OCI-LY7 (cell line): Measurements from ENCODE around the gene LRRC74B. TPM values are rescaled to one million over a fixed set of nuclear protein-coding genes. Genes with fewer than 3 reads are reported as not detected.
A peak's percentile ranks its signal among the peaks of the same experiment; 100 is the strongest.

Experiments used
- BruUV-seq: library from RNA; stranded (reverse); fragments of 400-500 nt; replicated peaks from 2 replicates; lab custom pipeline; 2021; lab: Mats Ljungman, UMichigan
- CTCF ChIA-PET: fragments of 300-600 bp; sonication (Branson Sonifier 250); formaldehyde crosslinking; loops from one replicate; lab custom pipeline; 2022; ENCODE audit warnings: antibody characterized with exemption; ENCODE audit not compliant: unreplicated experiment; lab: Charles Lee
- POLR2A ChIA-PET: fragments of 300-600 bp; sonication (Branson Sonifier 250); formaldehyde crosslinking; loops from one replicate; lab custom pipeline; 2022; ENCODE audit warnings: antibody characterized with exemption; lab: Charles Lee
- DNase-seq: peaks from one replicate; pipeline ENCODE4 v3.0.0-alpha.2; 2015; ENCODE audit warnings: low spot score
- H2AFZ ChIP-seq: fragments of 200-600 bp; sonication (generic), shearing (Covaris generic); 2 replicates; pipeline ENCODE4 v1.6.1; 2014; ENCODE audit warnings: mild to moderate bottlenecking, antibody characterized with exemption, low read length, moderate library complexity
- H3K27ac ChIP-seq: fragments of 200-600 bp; sonication (generic); 2 replicates; pipeline ENCODE4 v1.5.1; 2014; ENCODE audit warnings: mixed run types, low read depth, mild to moderate bottlenecking, moderate library complexity, low read length, inconsistent platforms; ENCODE audit not compliant: poor library complexity, severe bottlenecking
- H3K36me3 ChIP-seq: fragments of 200-600 bp; sonication (generic); 2 replicates; pipeline ENCODE4 v1.6.1; 2014; ENCODE audit warnings: mild to moderate bottlenecking, antibody characterized with exemption, low read length, moderate library complexity, mixed read lengths; ENCODE audit not compliant: insufficient read depth
- H3K4me1 ChIP-seq: fragments of 200-600 bp; sonication (generic); 2 replicates; pipeline ENCODE4 v1.5.1; 2014; ENCODE audit warnings: mild to moderate bottlenecking, low read length; ENCODE audit not compliant: insufficient read depth, poor library complexity, severe bottlenecking
- H3K4me2 ChIP-seq: fragments of 200-600 bp; sonication (generic); 2 replicates; pipeline ENCODE4 v1.6.1; 2014; ENCODE audit warnings: mild to moderate bottlenecking, low read length
- H3K4me3 ChIP-seq: fragments of 200-600 bp; sonication (generic); 2 replicates; pipeline ENCODE4 v1.5.1; 2014; ENCODE audit warnings: mild to moderate bottlenecking, low read depth, low read length; ENCODE audit not compliant: poor library complexity, severe bottlenecking
- H3K79me2 ChIP-seq: fragments of 200-600 bp; sonication (generic); 2 replicates; pipeline ENCODE4 v1.6.1; 2016; ENCODE audit warnings: low read depth, mild to moderate bottlenecking, low read length, moderate library complexity, mixed read lengths; ENCODE audit not compliant: insufficient read depth
- H3K9me2 ChIP-seq: fragments of 200-600 bp; sonication (generic); 2 replicates; pipeline ENCODE4 v1.6.1; 2016; ENCODE audit warnings: mild to moderate bottlenecking, low read length, mixed read lengths; ENCODE audit not compliant: insufficient read depth
- H3K9me3 ChIP-seq: fragments of 200-600 bp; sonication (generic); 2 replicates; pipeline ENCODE4 v1.6.1; 2014; ENCODE audit warnings: mild to moderate bottlenecking, mixed run types, low read length, mixed read lengths
- H4K20me1 ChIP-seq: fragments of 200-600 bp; sonication (generic); 2 replicates; pipeline ENCODE4 v1.6.1; 2014; ENCODE audit warnings: mild to moderate bottlenecking, antibody characterized with exemption, low read length, moderate library complexity, mixed read lengths; ENCODE audit not compliant: insufficient read depth
- EZH2phosphoT487 ChIP-seq: fragments of 200-600 bp; sonication (generic); IDR thresholded peaks from 2 replicates; pipeline ENCODE4 v1.6.1; 2018; ENCODE audit warnings: low read depth, borderline replicate concordance, mild to moderate bottlenecking, mixed run types, antibody characterized with exemption, low read length, moderate library complexity, mixed read lengths
- intact Hi-C: fragments of 100-400 bp; cut with micrococcal nuclease; formaldehyde crosslinking; loops from one replicate; pipeline ENCODE4 v1.10.0; 2022; ENCODE audit not compliant: unreplicated experiment
- total RNA-seq, 2 experiments: library from RNA; depleted of rRNA in 1 of 2; stranded (reverse); fragments of >200 nt in 1 of 2; shearing (Covaris generic) in 1 of 2; gene quantifications; 2 replicates each; pipeline ENCODE4 v1.2.3, GENCODE V29; 2014 to 2022
- TF ChIP-seq, protein P1 (sequence below): fragments of 200-600 bp; sonication (generic); conservative IDR thresholded peaks from 2 replicates; pipeline ENCODE4 v1.5.1; 2014; ENCODE audit warnings: mild to moderate bottlenecking, antibody characterized with exemption, low read length, moderate library complexity, mixed read lengths

Gene LRRC74B
- total RNA-seq, 2 experiments from 2014 or later: not detected

GRCh38 chr22:21104126-21104691 is 58.5 kb downstream of the LRRC74B start:
- Histone ChIP-seq H3K4me1 (peaks cover 3% of the 10 kb centered on the region), H3K9me2 (no peaks in the 10 kb centered on the region), H4K20me1 (no peaks in the 10 kb centered on the region), H3K4me2 (no peak overlapping the region), H3K79me2 (no peaks in the 10 kb centered on the region), H3K4me3 (no peak overlapping the region), H2AFZ (no peak overlapping the region), H3K9me3 (no peaks in the 10 kb centered on the region), H3K36me3 (no peaks in the 10 kb centered on the region), H3K27ac (no peak overlapping the region)
- POLR2A ChIA-PET: no interaction called here
- no TSS peak for BruUV-seq
- DNase-seq: no peak
- TF ChIP-seq EZH2phosphoT487: no peak
- TF ChIP-seq, protein P1, sequence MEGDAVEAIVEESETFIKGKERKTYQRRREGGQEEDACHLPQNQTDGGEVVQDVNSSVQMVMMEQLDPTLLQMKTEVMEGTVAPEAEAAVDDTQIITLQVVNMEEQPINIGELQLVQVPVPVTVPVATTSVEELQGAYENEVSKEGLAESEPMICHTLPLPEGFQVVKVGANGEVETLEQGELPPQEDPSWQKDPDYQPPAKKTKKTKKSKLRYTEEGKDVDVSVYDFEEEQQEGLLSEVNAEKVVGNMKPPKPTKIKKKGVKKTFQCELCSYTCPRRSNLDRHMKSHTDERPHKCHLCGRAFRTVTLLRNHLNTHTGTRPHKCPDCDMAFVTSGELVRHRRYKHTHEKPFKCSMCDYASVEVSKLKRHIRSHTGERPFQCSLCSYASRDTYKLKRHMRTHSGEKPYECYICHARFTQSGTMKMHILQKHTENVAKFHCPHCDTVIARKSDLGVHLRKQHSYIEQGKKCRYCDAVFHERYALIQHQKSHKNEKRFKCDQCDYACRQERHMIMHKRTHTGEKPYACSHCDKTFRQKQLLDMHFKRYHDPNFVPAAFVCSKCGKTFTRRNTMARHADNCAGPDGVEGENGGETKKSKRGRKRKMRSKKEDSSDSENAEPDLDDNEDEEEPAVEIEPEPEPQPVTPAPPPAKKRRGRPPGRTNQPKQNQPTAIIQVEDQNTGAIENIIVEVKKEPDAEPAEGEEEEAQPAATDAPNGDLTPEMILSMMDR: 0 out of 2 replicates have a peak, but pooled peaks have one; percentile 29
- CTCF ChIA-PET: no interaction called here
- intact Hi-C loops: no loop called here

GRCh38 chr22:21105294-21105693 is 59.5 kb downstream of the LRRC74B start:
- BruUV-seq: no TSS peak
- peaks cover 3% of the 10 kb centered on the region for H3K4me1 ChIP-seq
- POLR2A ChIA-PET: no interaction called here
- no peaks in the 10 kb centered on the region for H3K9me3 ChIP-seq
- TF ChIP-seq, protein P1: no peak
- TF ChIP-seq EZH2phosphoT487: no peak
- CTCF ChIA-PET: no interaction called here
- no peaks in the 10 kb centered on the region for H4K20me1 ChIP-seq
- H3K4me2 ChIP-seq: no peak overlapping the region
- H3K27ac ChIP-seq: no peak overlapping the region
- H3K4me3 ChIP-seq: no peak overlapping the region
- no peaks in the 10 kb centered on the region for H3K79me2 ChIP-seq
- H3K9me2 ChIP-seq: no peaks in the 10 kb centered on the region
- no peak for DNase-seq
- H3K36me3 ChIP-seq: no peaks in the 10 kb centered on the region
- no peak overlapping the region for H2AFZ ChIP-seq
- intact Hi-C loops: no loop called here

DNA sequence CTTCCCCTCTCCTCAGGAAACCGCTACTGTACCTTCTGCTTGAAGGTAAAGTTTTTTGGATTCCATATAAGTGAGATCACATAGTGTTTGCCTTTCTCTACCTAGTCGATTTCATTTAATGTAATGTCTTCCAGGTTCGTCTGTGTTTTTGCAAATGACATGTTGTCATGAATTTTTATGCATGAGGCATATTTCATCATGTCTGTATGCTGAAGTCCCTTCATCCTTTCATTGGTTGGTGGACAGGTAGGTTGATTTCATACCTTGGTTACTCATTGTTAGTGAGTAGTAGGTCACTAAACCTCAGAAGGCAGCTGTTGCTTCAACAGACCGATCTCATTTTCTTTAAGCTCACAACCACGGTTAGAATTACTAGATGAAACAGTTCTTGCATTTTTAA is 60.3 kb downstream of the LRRC74B start:
- intact Hi-C loops: no loop called here
- ChIA-PET CTCF (no interaction called here), POLR2A (no interaction called here)
- TF ChIP-seq, protein P1: no peak
- no peak for TF ChIP-seq EZH2phosphoT487
- Histone ChIP-seq H3K4me2 (no peak overlapping the region), H3K4me1 (peaks cover 3% of the 10 kb centered on the region), H3K9me3 (no peaks in the 10 kb centered on the region), H3K79me2 (no peaks in the 10 kb centered on the region), H3K4me3 (no peak overlapping the region), H3K9me2 (no peaks in the 10 kb centered on the region), H2AFZ (no peak overlapping the region), H3K27ac (no peak overlapping the region), H4K20me1 (no peaks in the 10 kb centered on the region), H3K36me3 (no peaks in the 10 kb centered on the region)
- BruUV-seq: no TSS peak
- no peak for DNase-seq
